ENCODE results near the gene PPP1R3C. TPM values are rescaled to one million over a fixed set of nuclear protein-coding genes. Genes with fewer than 3 reads are reported as not detected.

Gene PPP1R3C
- total RNA-seq, 4 donors from 2014 or later = 2.1 to 4.4 (median 2.7) TPM

DNA sequence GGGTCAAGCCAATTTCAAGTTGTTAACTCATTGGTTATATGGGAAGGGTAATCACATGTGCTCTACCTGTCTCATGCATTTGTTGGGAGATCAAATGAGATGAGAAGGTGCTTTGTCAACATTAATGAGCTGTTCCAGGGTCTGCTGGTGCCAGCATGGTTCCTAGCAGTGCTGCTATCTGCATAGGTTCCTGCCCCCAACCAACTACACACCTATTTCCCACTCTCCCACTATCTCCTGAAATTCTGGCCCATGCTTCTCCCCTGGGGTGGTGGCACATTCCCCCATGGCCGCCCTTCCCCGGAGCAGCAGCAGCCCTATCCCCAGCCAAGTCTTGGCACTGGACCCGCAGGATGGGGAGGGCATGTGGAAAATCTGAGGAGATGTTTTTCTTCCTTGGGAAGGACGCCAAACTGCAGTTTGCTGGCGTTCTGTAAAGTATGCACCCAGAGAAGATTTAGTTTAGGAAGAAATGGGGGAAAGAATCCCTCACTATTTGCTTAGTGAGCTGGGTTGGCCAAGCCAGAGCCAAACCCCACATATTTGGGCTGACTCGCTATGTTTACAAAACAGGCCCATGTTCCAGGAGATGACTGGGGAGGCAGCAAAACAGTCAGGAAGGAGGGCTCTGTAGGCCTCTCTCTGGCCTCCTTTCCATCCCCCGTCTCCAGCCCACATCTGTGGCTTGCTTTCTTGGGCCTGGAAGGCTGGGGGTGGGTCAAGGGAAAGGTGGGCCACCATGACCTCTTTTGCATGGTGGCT is 42.5 kb downstream of the PPP1R3C start:
- Histone ChIP-seq H3K27me3 (no peaks in the 10 kb centered on the region), H3K9me3 (no peaks in the 10 kb centered on the region), H3K36me3 (no peaks in the 10 kb centered on the region), H3K4me1 (peaks cover 20 to 23% of the 10 kb centered on the region in 2 donors), H3K27ac (peak overlapping the region; percentile 38 to 63 (median 53)), H3K4me3 (replicated peaks in 1 of 3) (no peak overlapping the region)
- WGBS, 2 donors = 20 to 34% methylated on average over 7 of the region's 7 CpGs
- TF ChIP-seq POLR2A (IDR thresholded peaks at IDR 0.05) = no peak
- TF ChIP-seq, protein P1, sequence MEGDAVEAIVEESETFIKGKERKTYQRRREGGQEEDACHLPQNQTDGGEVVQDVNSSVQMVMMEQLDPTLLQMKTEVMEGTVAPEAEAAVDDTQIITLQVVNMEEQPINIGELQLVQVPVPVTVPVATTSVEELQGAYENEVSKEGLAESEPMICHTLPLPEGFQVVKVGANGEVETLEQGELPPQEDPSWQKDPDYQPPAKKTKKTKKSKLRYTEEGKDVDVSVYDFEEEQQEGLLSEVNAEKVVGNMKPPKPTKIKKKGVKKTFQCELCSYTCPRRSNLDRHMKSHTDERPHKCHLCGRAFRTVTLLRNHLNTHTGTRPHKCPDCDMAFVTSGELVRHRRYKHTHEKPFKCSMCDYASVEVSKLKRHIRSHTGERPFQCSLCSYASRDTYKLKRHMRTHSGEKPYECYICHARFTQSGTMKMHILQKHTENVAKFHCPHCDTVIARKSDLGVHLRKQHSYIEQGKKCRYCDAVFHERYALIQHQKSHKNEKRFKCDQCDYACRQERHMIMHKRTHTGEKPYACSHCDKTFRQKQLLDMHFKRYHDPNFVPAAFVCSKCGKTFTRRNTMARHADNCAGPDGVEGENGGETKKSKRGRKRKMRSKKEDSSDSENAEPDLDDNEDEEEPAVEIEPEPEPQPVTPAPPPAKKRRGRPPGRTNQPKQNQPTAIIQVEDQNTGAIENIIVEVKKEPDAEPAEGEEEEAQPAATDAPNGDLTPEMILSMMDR (IDR thresholded peaks at IDR 0.05) = no peak
- intact Hi-C loops (cut with DNase I) = no loop called here
- DNase-seq = peak; percentile 31 to 60

DNA sequence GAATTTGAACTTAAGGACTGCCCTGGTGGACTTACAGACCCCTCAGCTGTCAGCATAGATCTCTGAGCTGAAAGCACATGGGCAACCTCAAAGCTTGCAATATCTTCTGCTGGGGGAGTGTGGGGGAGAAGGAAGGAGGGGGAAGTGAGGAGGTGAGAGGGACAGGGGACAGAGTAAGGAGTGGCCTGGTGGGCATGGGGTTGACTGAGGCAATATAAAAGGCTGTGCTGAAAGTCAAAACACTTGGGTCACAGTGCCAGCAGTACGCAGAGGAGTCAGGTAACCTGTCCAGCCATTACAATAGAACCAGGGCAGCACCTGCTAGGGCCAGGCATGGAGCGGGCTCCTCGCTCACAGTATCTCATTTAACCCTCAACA is 43.2 kb downstream of the PPP1R3C start:
- Histone ChIP-seq H3K36me3 (no peaks in the 10 kb centered on the region), H3K27me3 (no peaks in the 10 kb centered on the region), H3K27ac (peak overlapping the region in 1 of 3 donors; percentile 63), H3K9me3 (no peaks in the 10 kb centered on the region), H3K4me1 (peaks cover 20 to 23% of the 10 kb centered on the region in 2 donors), H3K4me3 (replicated peaks in 1 of 3) (no peak overlapping the region)
- 90 to 94% methylated on average over 3 of the region's 3 CpGs for WGBS, 2 donors
- DNase-seq = no peak
- intact Hi-C loops (cut with DNase I) = no loop called here
- TF ChIP-seq, protein P1 (IDR thresholded peaks at IDR 0.05) = no peak
- TF ChIP-seq POLR2A (IDR thresholded peaks at IDR 0.05) = no peak

DNA sequence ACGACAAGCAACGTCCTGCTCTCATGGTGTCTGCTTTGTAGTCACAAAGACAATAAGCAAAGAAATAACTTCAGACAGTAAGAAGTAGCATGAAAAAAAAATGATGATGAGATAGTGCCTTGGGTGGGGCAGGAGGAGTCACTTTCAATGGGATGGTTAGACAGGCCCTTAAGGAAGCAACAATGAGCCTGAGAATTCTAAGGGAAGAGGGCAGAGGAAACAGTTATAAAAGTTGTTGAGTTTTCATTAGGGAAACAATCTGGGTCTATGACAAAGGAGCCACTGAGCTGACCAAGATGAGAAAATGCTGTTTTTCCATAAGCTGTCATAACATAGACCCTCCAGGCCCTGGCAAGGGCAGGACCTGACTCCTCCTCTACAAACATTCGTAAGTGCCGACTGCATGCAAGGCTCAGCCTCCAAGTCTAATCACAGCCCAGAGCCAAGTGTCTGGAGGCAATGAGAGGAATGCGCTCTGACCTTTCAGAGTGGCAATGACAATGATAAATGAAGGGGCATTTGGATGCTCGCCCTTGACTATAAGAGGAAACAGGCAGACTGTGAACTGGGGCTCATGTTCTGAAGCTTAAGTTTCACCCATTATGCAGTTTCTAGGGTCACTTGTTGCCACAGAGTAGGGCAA is 43.7 kb downstream of the PPP1R3C start:
- no peak for DNase-seq
- H3K4me1 ChIP-seq = peaks cover 20 to 23% of the 10 kb centered on the region in 2 donors
- WGBS, 2 donors = 64 to 70% methylated on average over 6 of the region's 6 CpGs

DNA sequence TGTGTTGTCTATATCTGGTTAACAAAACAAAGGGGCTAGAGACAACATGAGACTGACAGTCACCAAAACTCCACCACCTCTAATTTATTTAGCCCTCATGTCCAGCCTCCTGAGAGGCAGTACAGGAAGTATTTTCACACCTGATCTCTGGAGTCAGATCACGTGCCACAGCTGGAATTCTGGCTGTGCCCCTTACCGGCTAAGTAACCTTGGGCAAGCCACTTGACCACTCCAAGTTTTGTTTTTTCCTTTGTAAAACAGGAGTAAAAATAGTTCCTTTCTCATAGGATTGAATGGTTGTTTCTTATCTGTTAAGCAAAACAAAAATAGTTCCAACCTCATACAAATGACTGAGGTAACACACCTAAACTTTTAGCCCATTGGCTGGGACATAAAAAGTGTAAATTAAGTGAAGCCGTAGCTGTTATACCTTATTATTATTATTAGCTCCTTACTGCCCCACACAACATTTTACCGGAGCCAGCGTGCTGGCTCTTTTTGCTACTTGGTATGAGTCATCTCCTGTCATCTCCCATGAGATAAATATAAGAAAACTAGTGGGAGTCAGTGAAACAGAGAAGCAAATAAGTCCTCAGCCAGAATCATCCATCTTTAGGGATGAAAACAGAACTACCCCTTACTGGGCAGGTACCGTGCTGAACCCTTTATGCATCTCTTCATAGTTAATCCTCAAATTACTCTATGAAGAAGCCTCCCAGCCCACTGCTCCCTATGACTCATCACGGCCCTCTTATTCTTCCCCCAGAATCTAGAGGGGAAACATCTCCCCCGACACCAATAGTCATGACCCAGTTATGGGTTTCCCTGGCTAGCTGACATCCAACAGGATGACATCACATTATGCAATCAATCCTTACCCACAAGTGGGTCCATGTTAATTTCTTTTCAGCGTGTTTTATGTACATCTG is 44.9 kb downstream of the PPP1R3C start:
- TF ChIP-seq, protein P1 (IDR thresholded peaks at IDR 0.05) = no peak
- no peak for TF ChIP-seq POLR2A (IDR thresholded peaks at IDR 0.05)
- DNase-seq = peak; percentile 21 to 34
- H3K27me3 ChIP-seq = no peaks in the 10 kb centered on the region
- peaks cover 20 to 23% of the 10 kb centered on the region in 2 donors for H3K4me1 ChIP-seq
- H3K36me3 ChIP-seq = no peaks in the 10 kb centered on the region
- H3K27ac ChIP-seq = peak overlapping the region in 2 of 3 donors; percentile 25 to 37
- H3K4me3 ChIP-seq (replicated peaks in 1 of 3) = no peak overlapping the region
- intact Hi-C loops (cut with DNase I) = no loop called here
- WGBS, 2 donors = 48 to 59% methylated on average over 9 of the region's 9 CpGs
- H3K9me3 ChIP-seq = no peaks in the 10 kb centered on the region

More for the DNA sequence above, 43.7 kb downstream of the PPP1R3C start:
- H3K4me3 ChIP-seq (replicated peaks in 1 of 3) = no peak overlapping the region
- no peak overlapping the region for H3K27ac ChIP-seq
- intact Hi-C loops (cut with DNase I) = no loop called here
- H3K36me3 ChIP-seq = no peaks in the 10 kb centered on the region
- no peaks in the 10 kb centered on the region for H3K27me3 ChIP-seq
- no peaks in the 10 kb centered on the region for H3K9me3 ChIP-seq
- no peak for TF ChIP-seq POLR2A (IDR thresholded peaks at IDR 0.05)
- TF ChIP-seq, protein P1 (IDR thresholded peaks at IDR 0.05) = no peak
